ENCODE measurements around the gene ZBTB47. TPM values are rescaled to one million over a fixed set of nuclear protein-coding genes. Genes with fewer than 3 reads are reported as not detected.
A peak's percentile ranks its signal among the peaks of the same experiment; 100 is the strongest.

The ZBTB47 gene
- total RNA-seq, 2 donors from 2014 or later, result 0.34 to 1.8 TPM

GRCh38 chr3:42707620-42708355, 54.3 kb downstream of the ZBTB47 start:
- ATAC-seq, result no peak
- H3K36me3 Mint-ChIP-seq, result no peaks in the 10 kb centered on the region
- no peaks in the 10 kb centered on the region for H3K9me3 Mint-ChIP-seq
- H3K27ac Mint-ChIP-seq, result no peak overlapping the region
- no peak for DNase-seq (ENCODE audit: low spot score in 2 of 2)

GRCh38 chr3:42708611-42709151, 55.2 kb downstream of the ZBTB47 start:
- Mint-ChIP-seq H3K36me3 (no peaks in the 10 kb centered on the region), H3K27ac (no peak overlapping the region), H3K9me3 (no peaks in the 10 kb centered on the region)
- DNase-seq (ENCODE audit: low spot score in 2 of 2) (no peak), ATAC-seq (no peak)

GRCh38 chr3:42709621-42710020, 56.1 kb downstream of the ZBTB47 start:
- ATAC-seq (no peak), DNase-seq (ENCODE audit: low spot score in 2 of 2) (no peak)
- H3K27ac Mint-ChIP-seq, result no peak overlapping the region
- H3K36me3 Mint-ChIP-seq, result no peaks in the 10 kb centered on the region
- H3K9me3 Mint-ChIP-seq, result no peaks in the 10 kb centered on the region

GRCh38 chr3:42710323-42711021, 57.0 kb downstream of the ZBTB47 start:
- ATAC-seq (no peak), DNase-seq (ENCODE audit: low spot score in 2 of 2) (peak in 1 of 2 donors; percentile 44)
- H3K36me3 Mint-ChIP-seq, result no peaks in the 10 kb centered on the region
- no peaks in the 10 kb centered on the region for H3K9me3 Mint-ChIP-seq
- no peak overlapping the region for H3K27ac Mint-ChIP-seq

- Mint-ChIP-seq H3K9me3 (no peaks in the 10 kb centered on the region), H3K36me3 (no peaks in the 10 kb centered on the region), H3K27ac (no peak overlapping the region)
- no peak for ATAC-seq
- DNase-seq (ENCODE audit: low spot score in 2 of 2), result peak in 1 of 2 donors; percentile 45
Observed at GRCh38 chr3:42711491-42712343, 58.2 kb downstream of the ZBTB47 start.

- no peaks in the 10 kb centered on the region for H3K36me3 Mint-ChIP-seq
- ATAC-seq, result no peak
- no peak for DNase-seq (ENCODE audit: low spot score in 2 of 2)
- no peak overlapping the region for H3K27ac Mint-ChIP-seq
- H3K9me3 Mint-ChIP-seq, result no peaks in the 10 kb centered on the region
Observed at GRCh38 chr3:42712344-42712648, 58.8 kb downstream of the ZBTB47 start.

- Mint-ChIP-seq H3K36me3 (no peaks in the 10 kb centered on the region), H3K27ac (no peak overlapping the region), H3K9me3 (no peaks in the 10 kb centered on the region)
- DNase-seq (ENCODE audit: low spot score in 2 of 2) (no peak), ATAC-seq (no peak)
Observed at GRCh38 chr3:42712688-42713372, 59.3 kb downstream of the ZBTB47 start.

GRCh38 chr3:42713747-42714146, 60.2 kb downstream of the ZBTB47 start:
- no peaks in the 10 kb centered on the region for H3K36me3 Mint-ChIP-seq
- ATAC-seq (no peak), DNase-seq (ENCODE audit: low spot score in 2 of 2) (no peak)
- no peaks in the 10 kb centered on the region for H3K9me3 Mint-ChIP-seq
- H3K27ac Mint-ChIP-seq, result no peak overlapping the region

- ATAC-seq (no peak), DNase-seq (ENCODE audit: low spot score in 2 of 2) (no peak)
- no peak overlapping the region for H3K27ac Mint-ChIP-seq
- no peaks in the 10 kb centered on the region for H3K9me3 Mint-ChIP-seq
- H3K36me3 Mint-ChIP-seq, result no peaks in the 10 kb centered on the region
Observed at GRCh38 chr3:42714171-42714852, 60.8 kb downstream of the ZBTB47 start.

Other genes starting within 250 kb of the ZBTB47 start
- not detected for gene LYZL4, start 243.1 kb upstream of the ZBTB47 start, total RNA-seq
- gene VIPR1, start 151.1 kb upstream of the ZBTB47 start, total RNA-seq, result 1 to 10 TPM; 5.2 to 7.0 TPM
- gene SEC22C, start 71.7 kb upstream of the ZBTB47 start, total RNA-seq, result 10 to 100 TPM; 37.6 to 42.3 TPM
- gene SS18L2, start 62.8 kb upstream of the ZBTB47 start, total RNA-seq, result 10 to 100 TPM; 47.7 to 58.3 TPM
- 100 to 1,000 TPM in 1 of 2 donors, 10 to 100 TPM in 1; 97.7 to 157 TPM for gene NKTR, start 53.0 kb upstream of the ZBTB47 start, total RNA-seq
- gene KLHL40, start 31.8 kb downstream of the ZBTB47 start, total RNA-seq, result not detected
- not detected for gene HHATL, start 49.1 kb downstream of the ZBTB47 start, total RNA-seq
- gene CCDC13, start 119.6 kb downstream of the ZBTB47 start, total RNA-seq, result under 1 TPM; 0.34 to 0.70 TPM
- gene HIGD1A, start 150.8 kb downstream of the ZBTB47 start, total RNA-seq, result 10 to 100 TPM; 59.5 to 67.6 TPM
- 1 to 10 TPM; 1.0 to 1.5 TPM for gene ACKR2, start 155.7 kb downstream of the ZBTB47 start, total RNA-seq
- gene CYP8B1, start 222.2 kb downstream of the ZBTB47 start, total RNA-seq, result not detected